Neuronal stem cell (in vitro differentiated cells): ENCODE measurements around the gene TUBA3E.
"Not testable (repeated sequence)": the region's sequence is repeated elsewhere in the genome, so short reads cannot be mapped to it uniquely, and the experiment has no call there.

Experiments
- DNase-seq: peaks from one replicate; pipeline ENCODE4 v3.0.0-alpha.2; 2013; ENCODE audit warnings: low spot score
- H2AFZ ChIP-seq: one replicate; pipeline ENCODE4 v1.6.1; 2013; ENCODE audit warnings: mild to moderate bottlenecking, low read length, inconsistent platforms
- H2AK5ac ChIP-seq: 2 replicates; pipeline ENCODE4 v1.6.1; 2013; ENCODE audit warnings: low read depth, mild to moderate bottlenecking, inconsistent platforms, low read length, moderate library complexity, mixed read lengths
- H2BK120ac ChIP-seq: 2 replicates; pipeline ENCODE4 v1.6.1; 2013; ENCODE audit warnings: low read depth, mild to moderate bottlenecking, inconsistent platforms, low read length, moderate library complexity, mixed read lengths
- H2BK12ac ChIP-seq: one replicate; pipeline ENCODE4 v1.6.1; 2013; ENCODE audit warnings: low read length, inconsistent platforms
- H2BK15ac ChIP-seq: 2 replicates; pipeline ENCODE4 v1.6.1; 2013; ENCODE audit warnings: mild to moderate bottlenecking, low read length, inconsistent platforms, mixed read lengths
- H2BK5ac ChIP-seq: one replicate; pipeline ENCODE4 v1.6.1; 2013; ENCODE audit warnings: inconsistent platforms, mild to moderate bottlenecking, low read length, moderate library complexity
- H3K14ac ChIP-seq: one replicate; pipeline ENCODE4 v1.6.1; 2013; ENCODE audit warnings: low read length, inconsistent platforms
- H3K18ac ChIP-seq: 2 replicates; pipeline ENCODE4 v1.6.1; 2013; ENCODE audit warnings: low read length, inconsistent platforms
- H3K23ac ChIP-seq: 2 replicates; pipeline ENCODE4 v1.6.1; 2013; ENCODE audit warnings: low read depth, mild to moderate bottlenecking, mixed read lengths, low read length, inconsistent platforms; ENCODE audit not compliant: poor library complexity
- H3K27ac ChIP-seq: replicated peaks from 3 replicates; pipeline ENCODE4 v1.5.1; 2013; ENCODE audit warnings: low read length, inconsistent platforms
- H3K27me3 ChIP-seq, 3 experiments: 2 replicates each; pipeline ENCODE4 v1.6.1; 2013; ENCODE audit warnings: low read length in 3 of 3, mild to moderate bottlenecking in 2 of 3, inconsistent platforms in 1 of 3, low read depth in 1 of 3, mixed read lengths in 1 of 3, moderate library complexity in 1 of 3; ENCODE audit not compliant: control insufficient read depth in 3 of 3, insufficient read depth in 3 of 3
- H3K36me3 ChIP-seq, 2 donors: replicated peaks in 1 of 2; 2 replicates each; pipeline ENCODE4 v1.6.1; 2013; ENCODE audit warnings: low read length in 2 of 2; ENCODE audit not compliant: control insufficient read depth in 2 of 2, insufficient read depth in 2 of 2
- H3K4ac ChIP-seq: 2 replicates; pipeline ENCODE4 v1.6.1; 2013; ENCODE audit warnings: inconsistent platforms, mild to moderate bottlenecking, low read length, moderate library complexity
- H3K4me1 ChIP-seq, 2 donors: 1 replicate in 1 of 2; 2 replicates in 1 of 2; pipeline ENCODE4 v1.6.1; 2013; ENCODE audit warnings: low read length in 2 of 2, low read depth in 1 of 2; ENCODE audit not compliant: control insufficient read depth in 2 of 2, insufficient read depth in 1 of 2
- H3K4me2 ChIP-seq: one replicate; pipeline ENCODE4 v1.6.1; 2013; ENCODE audit warnings: mild to moderate bottlenecking, low read length, inconsistent platforms; ENCODE audit not compliant: insufficient read depth, poor library complexity, severe bottlenecking
- H3K4me3 ChIP-seq, 2 donors: 2 replicates each; pipeline ENCODE4 v1.5.1; 2013; ENCODE audit warnings: low read length in 2 of 2, mild to moderate bottlenecking in 2 of 2, inconsistent platforms in 1 of 2, moderate library complexity in 1 of 2
- H3K79me1 ChIP-seq: one replicate; pipeline ENCODE4 v1.6.1; 2013; ENCODE audit warnings: low read depth, mild to moderate bottlenecking, inconsistent platforms, low read length, moderate library complexity
- H3K9ac ChIP-seq: one replicate; pipeline ENCODE4 v1.6.1; 2013; ENCODE audit warnings: mild to moderate bottlenecking, low read depth, low read length, inconsistent platforms; ENCODE audit not compliant: poor library complexity
- H3K9me3 ChIP-seq, 2 donors: replicated peaks in 1 of 2; 2 replicates each; pipeline versions ENCODE3 to v1.6.1; 2013; ENCODE audit warnings: low read length in 2 of 2, mild to moderate bottlenecking in 2 of 2, inconsistent platforms in 1 of 2, low read depth in 1 of 2, mixed read lengths in 1 of 2, moderate library complexity in 1 of 2; ENCODE audit not compliant: control insufficient read depth in 2 of 2, insufficient read depth in 1 of 2
- H4K8ac ChIP-seq: one replicate; pipeline ENCODE4 v1.6.1; 2013; ENCODE audit warnings: low read depth, mild to moderate bottlenecking, inconsistent platforms, low read length, moderate library complexity
- H4K91ac ChIP-seq: one replicate; pipeline ENCODE4 v1.6.1; 2013; ENCODE audit warnings: low read length, low read depth, mild to moderate bottlenecking, inconsistent platforms; ENCODE audit not compliant: poor library complexity
- WGBS, 2 donors: extraction: QIAGEN DNeasy Blood & Tissue Kit; methylation state at CpG; one replicate each; pipeline ENCODE4 v1.1.7; 2013; ENCODE audit warnings: missing lambda C conversion rate in 2 of 2, mixed read lengths in 1 of 2; ENCODE audit not compliant: insufficient read length in 2 of 2, insufficient replicate concordance in 1 of 2; ENCODE audit errors: extremely low coverage in 2 of 2; 5-methylcytosine and 5-hydroxymethylcytosine counted together

The TUBA3E gene

DNA sequence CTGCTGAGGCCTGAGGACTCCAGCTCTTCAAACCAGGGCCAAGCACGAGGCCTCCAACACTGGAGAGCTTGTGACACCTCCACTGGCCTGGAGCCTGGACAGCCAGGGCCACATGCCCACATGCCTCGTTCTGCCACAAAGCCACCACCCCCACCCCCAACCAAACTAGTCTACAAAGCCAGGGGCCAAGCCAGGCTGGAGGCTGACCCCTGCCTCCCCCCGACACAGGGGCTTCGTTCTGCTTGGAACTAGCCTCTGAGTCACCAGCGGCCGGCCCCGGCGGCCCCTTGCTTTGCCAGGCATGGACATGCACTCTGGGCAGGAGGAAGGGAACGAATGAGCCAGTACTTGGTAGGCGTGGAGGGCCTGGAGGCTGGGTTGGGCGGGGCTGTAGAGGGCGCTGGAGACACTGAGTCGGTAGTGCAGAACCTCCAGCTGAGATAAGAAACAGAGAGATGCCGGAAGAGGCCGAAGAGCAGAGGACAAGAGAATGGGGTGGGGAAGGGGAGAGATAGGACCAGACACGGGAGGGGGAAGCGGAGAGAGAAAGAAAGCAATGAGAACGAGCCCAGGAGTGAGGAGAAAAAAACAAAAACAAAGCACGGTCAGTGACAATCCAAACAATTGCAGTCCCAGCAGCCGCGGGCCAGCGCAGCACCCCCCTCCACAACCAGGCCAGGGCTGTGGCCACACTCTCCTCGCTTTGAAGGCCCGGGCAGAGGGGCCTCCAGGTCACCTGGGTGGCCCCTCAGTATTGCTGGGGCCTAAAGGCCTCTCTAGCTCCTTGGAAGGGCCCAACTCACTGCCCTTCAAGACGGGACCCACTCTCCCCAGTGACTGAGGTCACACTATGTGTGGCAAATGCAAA is 37.2 kb downstream of the TUBA3E start:
- WGBS, 2 donors = no CpG with 5 or more reads among the region's 25 CpGs
- not testable (repeated sequence) for H3K9ac ChIP-seq, DNase-seq, H3K4me1 ChIP-seq, H3K14ac ChIP-seq, H2BK120ac ChIP-seq, H4K91ac ChIP-seq, H2AK5ac ChIP-seq, H3K4me2 ChIP-seq, H3K18ac ChIP-seq, H4K8ac ChIP-seq, H2AFZ ChIP-seq, H3K4ac ChIP-seq, H3K4me3 ChIP-seq, H3K27me3 ChIP-seq, H3K79me1 ChIP-seq, H3K27ac ChIP-seq, H2BK5ac ChIP-seq, H2BK12ac ChIP-seq, H3K23ac ChIP-seq, H2BK15ac ChIP-seq, H3K9me3 ChIP-seq
- H3K36me3 ChIP-seq = peaks cover 20 to 67% of the 10 kb centered on the region in 2 donors

DNA sequence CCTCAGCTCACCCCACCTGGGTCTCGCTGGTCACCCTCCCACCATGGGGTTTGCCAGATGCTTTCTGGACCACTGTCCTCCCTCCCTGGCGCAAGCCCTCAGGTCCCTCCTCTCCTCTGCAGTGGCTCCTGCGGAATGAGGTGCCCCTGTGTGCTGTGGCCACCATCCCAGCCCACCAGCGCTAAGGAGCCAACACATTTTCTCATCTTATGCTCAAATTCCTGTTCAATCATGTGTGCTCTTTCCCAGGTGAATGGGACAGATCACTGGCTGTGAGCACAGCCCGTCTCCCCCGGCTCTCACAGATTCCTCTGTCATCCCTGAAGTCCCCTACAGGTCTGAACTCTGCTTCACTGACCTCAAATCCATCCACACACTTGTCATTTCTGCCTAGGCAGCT is 38.1 kb downstream of the TUBA3E start:
- H3K23ac ChIP-seq = no peak overlapping the region

DNA sequence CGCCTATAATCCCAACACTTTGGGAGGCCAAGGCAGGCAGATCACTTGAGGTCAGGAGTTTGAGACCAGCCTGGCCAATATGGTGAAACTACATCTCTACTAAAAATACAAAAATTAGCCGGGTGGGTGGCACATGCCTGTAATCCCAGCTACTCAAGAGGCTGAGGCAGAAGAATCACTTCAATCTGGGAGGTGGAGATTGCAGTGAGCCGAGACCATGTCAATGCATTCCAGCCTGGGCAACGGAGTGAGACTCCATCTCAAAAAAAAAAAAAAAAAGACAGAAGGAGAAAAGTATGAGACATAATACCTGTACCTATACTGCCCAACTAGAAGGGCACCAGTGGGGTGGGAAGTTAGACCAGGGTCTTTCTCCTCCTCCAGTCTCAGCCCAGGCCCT is 38.9 kb downstream of the TUBA3E start:
- H2BK15ac ChIP-seq, H2BK12ac ChIP-seq, H3K4ac ChIP-seq, H3K14ac ChIP-seq, H2AK5ac ChIP-seq, H3K23ac ChIP-seq, H3K79me1 ChIP-seq, H4K8ac ChIP-seq, H3K18ac ChIP-seq, H3K27ac ChIP-seq, H3K27me3 ChIP-seq, H4K91ac ChIP-seq, H2BK5ac ChIP-seq, H2BK120ac ChIP-seq, H3K4me1 ChIP-seq, H3K9me3 ChIP-seq, H3K4me2 ChIP-seq, DNase-seq, H2AFZ ChIP-seq, H3K9ac ChIP-seq: not testable (repeated sequence)
- no CpG with 5 or more reads among the region's 4 CpGs for WGBS, 2 donors
- peaks cover 14 to 64% of the 10 kb centered on the region in 2 donors for H3K36me3 ChIP-seq
- peak overlapping the region in 1 of 2 donors; percentile 54 for H3K4me3 ChIP-seq

More for the DNA sequence above, 38.1 kb downstream of the TUBA3E start:
- Histone ChIP-seq H2AFZ (no peak overlapping the region), H4K91ac (no peak overlapping the region), H3K79me1 (peaks cover 3% of the 10 kb centered on the region), H3K18ac (no peak overlapping the region), H3K4me1 (no peaks in the 10 kb centered on the region), H2BK12ac (no peak overlapping the region), H2BK15ac (no peak overlapping the region), H3K27ac (no peak overlapping the region), H2AK5ac (no peak overlapping the region), H3K4me3 (no peak overlapping the region), H3K4me2 (no peak overlapping the region), H2BK5ac (no peak overlapping the region), H3K36me3 (peaks cover 16 to 66% of the 10 kb centered on the region in 2 donors), H3K9me3 (no peaks in the 10 kb centered on the region), H3K4ac (no peak overlapping the region), H4K8ac (no peak overlapping the region), H3K9ac (no peak overlapping the region), H3K27me3 (no peaks in the 10 kb centered on the region), H3K14ac (no peak overlapping the region), H2BK120ac (no peak overlapping the region)
- no peak for DNase-seq
- no CpG with 5 or more reads among the region's 6 CpGs for WGBS, 2 donors

DNA sequence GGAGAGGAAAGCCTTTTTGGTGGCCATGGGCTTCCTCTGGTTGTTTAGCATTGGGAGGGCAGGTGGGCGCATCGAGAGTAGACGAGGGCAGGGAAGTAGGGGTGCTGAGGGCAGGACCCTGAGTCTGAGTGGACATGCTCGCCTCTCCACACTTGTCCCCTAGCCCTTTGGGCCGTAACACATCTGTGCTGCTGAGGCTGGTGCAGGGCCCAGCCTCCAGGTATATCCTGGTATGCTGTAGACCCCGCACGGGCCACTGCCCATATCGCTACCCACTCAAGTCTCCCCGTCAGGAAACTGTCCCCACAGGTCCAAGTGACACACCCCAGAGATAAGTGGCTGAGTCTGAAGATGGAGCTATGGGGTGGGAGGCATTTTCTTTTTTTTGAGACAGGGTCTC is 39.6 kb downstream of the TUBA3E start:
- Histone ChIP-seq H2BK5ac (no peak overlapping the region), H3K4me2 (no peak overlapping the region), H3K27me3 (no peaks in the 10 kb centered on the region), H2BK120ac (no peak overlapping the region), H2AFZ (no peak overlapping the region), H4K91ac (no peak overlapping the region), H3K18ac (no peak overlapping the region), H3K27ac (no peak overlapping the region), H3K4me3 (no peak overlapping the region), H3K14ac (no peak overlapping the region), H3K23ac (no peak overlapping the region), H3K36me3 (peaks cover 7 to 64% of the 10 kb centered on the region in 2 donors), H3K9ac (no peak overlapping the region), H2BK15ac (no peak overlapping the region), H2BK12ac (no peak overlapping the region), H3K9me3 (no peaks in the 10 kb centered on the region), H4K8ac (no peak overlapping the region), H3K79me1 (peaks cover 3% of the 10 kb centered on the region), H3K4me1 (no peaks in the 10 kb centered on the region), H3K4ac (no peak overlapping the region), H2AK5ac (no peak overlapping the region)
- WGBS, 2 donors = no CpG with 5 or more reads among the region's 9 CpGs
- DNase-seq = no peak
